HG03064 (cell line): Measurements from ENCODE around the gene KCNN3.
"Not testable (repeated sequence)": the region's sequence is repeated elsewhere in the genome, so short reads cannot be mapped to it uniquely, and the experiment has no call there.

ENCODE experiments used
- ATAC-seq: cut with Tn5 transposase; IDR thresholded peaks from one replicate; pipeline ENCODE4 v1.9.1; 2021; ENCODE audit warnings: low read depth; ENCODE audit not compliant: unreplicated experiment

KCNN3 gene

GRCh38 chr1:154682254-154682653 lies 187.8 kb downstream of the KCNN3 start:
- ATAC-seq = no peak

- not testable (repeated sequence) for ATAC-seq
These were observed 192.2 kb downstream of the KCNN3 start for GRCh38 chr1:154677844-154678243.

- not testable (repeated sequence) for ATAC-seq
These were observed 193.2 kb downstream of the KCNN3 start for GRCh38 chr1:154676847-154677246.

GRCh38 chr1:154674456-154674855 lies 195.6 kb downstream of the KCNN3 start:
- not testable (repeated sequence) for ATAC-seq

GRCh38 chr1:154672245-154672644 lies 197.8 kb downstream of the KCNN3 start:
- ATAC-seq = not testable (repeated sequence)

- not testable (repeated sequence) for ATAC-seq
These were observed 198.7 kb downstream of the KCNN3 start for GRCh38 chr1:154671412-154671811.

GRCh38 chr1:154670310-154671270 lies 199.5 kb downstream of the KCNN3 start:
- not testable (repeated sequence) for ATAC-seq

GRCh38 chr1:154669464-154670282 lies 200.4 kb downstream of the KCNN3 start:
- ATAC-seq = no peak

- ATAC-seq = no peak
These were observed 203.9 kb downstream of the KCNN3 start for GRCh38 chr1:154666051-154666790.

- ATAC-seq = no peak
These were observed 205.6 kb downstream of the KCNN3 start for GRCh38 chr1:154664331-154665002.

GRCh38 chr1:154663471-154664060 lies 206.5 kb downstream of the KCNN3 start:
- ATAC-seq = no peak

GRCh38 chr1:154661110-154661509 lies 209.0 kb downstream of the KCNN3 start:
- no peak for ATAC-seq

- ATAC-seq = no peak
These were observed 210.1 kb downstream of the KCNN3 start for GRCh38 chr1:154659823-154660592.

- ATAC-seq = no peak
These were observed 212.5 kb downstream of the KCNN3 start for GRCh38 chr1:154657556-154657955.

GRCh38 chr1:154652893-154653292 lies 217.2 kb downstream of the KCNN3 start:
- no peak for ATAC-seq
